ENCODE measurements around the gene PAH. TPM values are rescaled to one million over a fixed set of nuclear protein-coding genes. Genes with fewer than 3 reads are reported as not detected.

PAH gene
- total and polyA plus RNA-seq, 2 of the 8 experiments (the other 6 are each of a cell fraction or from before 2014, with no cell fraction given), result 3.9 to 9.0 TPM

DNA sequence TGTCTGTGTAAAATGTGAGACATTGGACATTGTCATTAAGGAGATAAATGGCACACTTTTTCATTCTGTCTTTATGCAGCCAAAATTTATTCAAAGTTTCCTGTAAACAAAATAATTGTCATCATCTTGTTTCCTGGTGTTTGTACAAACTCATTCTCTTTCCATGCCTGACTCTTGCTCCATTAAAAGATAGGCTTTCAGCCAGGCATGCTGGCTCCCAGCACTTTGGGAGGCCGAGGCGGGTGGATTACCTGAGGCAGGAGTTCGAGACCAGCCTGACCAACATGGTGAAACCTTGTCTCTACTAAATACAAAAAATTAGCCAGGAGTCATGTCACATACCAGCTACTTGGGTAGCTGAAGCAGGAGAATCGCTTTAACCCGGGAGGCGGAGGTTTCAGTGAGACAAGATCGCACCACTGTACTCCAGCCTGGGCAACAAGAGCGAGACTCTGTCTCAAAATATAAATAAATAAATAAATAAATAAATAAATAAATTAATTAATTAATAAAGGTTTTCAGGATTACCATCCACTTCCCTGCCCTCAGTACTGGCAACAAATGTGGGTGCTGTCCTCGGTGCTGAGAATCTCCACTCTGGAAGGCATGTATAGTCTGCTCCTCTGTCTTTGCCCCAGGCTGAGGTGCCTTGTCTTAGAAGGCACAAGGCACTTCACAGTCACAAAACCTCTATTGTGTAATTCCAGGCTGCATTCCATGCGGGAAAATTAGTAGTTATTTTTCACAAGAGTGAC lies 83.2 kb downstream of the PAH start:
- H2BK12ac ChIP-seq (ENCODE audit: low read depth, low read length), result no peak overlapping the region
- H2AK5ac ChIP-seq (ENCODE audit: low read depth, low read length), result no peak overlapping the region
- CTCF ChIA-PET (ENCODE audit: partially characterized antibody), result interaction anchor here (1.2 to 2.6 kb wide), 5 partner anchors 13 to 45 kb away, joined by 4 to 14 read pairs (median 6); no protein-coding TSS in a partner anchor
- no peak overlapping the region for H2AFZ ChIP-seq (ENCODE audit: low read length)
- no peak overlapping the region for H3K9ac ChIP-seq (replicated peaks in 1 of 4; ENCODE audit: extremely low read depth in 1 of 4, low read depth in 3 of 4, low read length in 3 of 4)
- H4K20me1 ChIP-seq (replicated peaks in 1 of 2; ENCODE audit: control insufficient read depth in 1 of 2, insufficient read depth in 2 of 2, low read length in 2 of 2), result no peaks in the 10 kb centered on the region
- DNase-seq (ENCODE audit: low read depth in 1 of 2, low spot score in 2 of 2) (peak in 1 of 2 experiments; percentile 71), FAIRE-seq (peak; percentile 19)
- H3K79me2 ChIP-seq (ENCODE audit: control insufficient read depth in 1 of 2, insufficient read depth in 2 of 2, low read length in 2 of 2), result no peaks in the 10 kb centered on the region
- H3K23me2 ChIP-seq (ENCODE audit: low read depth, low read length), result no peaks in the 10 kb centered on the region
- H3K4ac ChIP-seq (replicated peaks; ENCODE audit: insufficient read length, low read depth, low read length), result no peak overlapping the region
- H3K18ac ChIP-seq (ENCODE audit: extremely low read depth, low read length), result no peak overlapping the region
- no peaks in the 10 kb centered on the region for H3K27me3 ChIP-seq (replicated peaks in 1 of 4; ENCODE audit: control insufficient read depth in 3 of 4, extremely low read depth in 1 of 4, insufficient read depth in 3 of 4, low read length in 3 of 4)
- no peaks in the 10 kb centered on the region for H3K79me1 ChIP-seq (ENCODE audit: low read depth, low read length)
- H3K9me3 ChIP-seq (ENCODE audit: insufficient read depth in 2 of 2, low read depth in 1 of 2, low read length in 1 of 2), result no peaks in the 10 kb centered on the region
- H3K36me3 ChIP-seq (ENCODE audit: control insufficient read depth in 2 of 4, insufficient read depth in 4 of 4, low read length in 3 of 4), result no peaks in the 10 kb centered on the region
- WGBS, 2 experiments (ENCODE audit: extremely low coverage in 1 of 2, insufficient coverage in 1 of 2, insufficient read length in 1 of 2, insufficient replicate concordance in 2 of 2, low coverage in 1 of 2, low lambda C conversion rate in 2 of 2, missing lambda C conversion rate in 1 of 2), result 82% methylated on average over 10 of the region's 10 CpGs; no CpG with 5 or more reads in 1 of the 2 experiments
- no peak overlapping the region for H3K14ac ChIP-seq (ENCODE audit: insufficient read length)
- no peak overlapping the region for H2BK5ac ChIP-seq (ENCODE audit: low read depth, low read length)
- no peak overlapping the region for H2BK120ac ChIP-seq (replicated peaks; ENCODE audit: low read depth, low read length)
- POLR2A ChIA-PET (ENCODE audit: partially characterized antibody), result no interaction called here
- H2BK20ac ChIP-seq (ENCODE audit: low read length), result no peak overlapping the region
- H3K4me1 ChIP-seq (replicated peaks in 1 of 4; ENCODE audit: control insufficient read depth in 3 of 4, insufficient read depth in 4 of 4, low read length in 3 of 4), result no peaks in the 10 kb centered on the region
- TF ChIP-seq RBBP5 (IDR thresholded peaks at IDR 0.05; ENCODE audit: borderline replicate concordance, low read depth, low read length) (no peak), HDAC6 (IDR thresholded peaks at IDR 0.05; ENCODE audit: low read depth, low read length) (no peak), MAX (IDR thresholded peaks at IDR 0.05) (0 out of 2 replicates have a peak, but pooled peaks have one; percentile 22), RFX5 (IDR thresholded peaks at IDR 0.05; ENCODE audit: borderline replicate concordance, low read depth, low read length) (no peak), PHF8 (conservative IDR thresholded peaks at IDR 0.05; ENCODE audit: low read depth, low read length) (no peak), HDAC2 (IDR thresholded peaks at IDR 0.05; ENCODE audit: borderline replicate concordance in 1 of 2, low read depth in 2 of 2, low read length in 2 of 2) (no peak), RNF2 (IDR thresholded peaks at IDR 0.05; ENCODE audit: borderline replicate concordance, low read depth, low read length, missing control alignments, poor library complexity, severe bottlenecking) (no peak), CREB1 (IDR thresholded peaks at IDR 0.05) (no peak)
- no peak overlapping the region for H3K23ac ChIP-seq (ENCODE audit: insufficient read length)
- H2BK15ac ChIP-seq (ENCODE audit: low read length), result no peak overlapping the region
- no peak overlapping the region for H3K27ac ChIP-seq (ENCODE audit: low read depth, low read length)
- H3K56ac ChIP-seq (replicated peaks; ENCODE audit: insufficient read length, low read depth, low read length), result no peak overlapping the region
- no peak overlapping the region for H4K8ac ChIP-seq (ENCODE audit: extremely low read depth, insufficient read depth, low read length)
- no peak overlapping the region for H4K5ac ChIP-seq (ENCODE audit: insufficient read length, low read depth, low read length)
- no peak overlapping the region for H3K4me3 ChIP-seq (ENCODE audit: extremely low read depth in 1 of 4, insufficient read depth in 2 of 4, low read depth in 3 of 4, low read length in 4 of 4)
- H3K4me2 ChIP-seq (ENCODE audit: insufficient read depth in 1 of 2, low read depth in 2 of 2, low read length in 2 of 2), result no peak overlapping the region
- no peak overlapping the region for H4K91ac ChIP-seq (replicated peaks; ENCODE audit: insufficient read length, low read length)

Measured in H1 (cell line).